GM12878 (cell line): ENCODE results near the gene APH1B. TPM values are rescaled to one million over a fixed set of nuclear protein-coding genes. Genes with fewer than 3 reads are reported as not detected.

Source experiments
- ATAC-seq: fragments of 200-7000 bp; cut with Tn5 transposase; 3 replicates; pipeline ENCODE4 v1.9.1; 2020; ENCODE audit warnings: mild to moderate bottlenecking, moderate library complexity
- BruUV-seq: library from RNA; stranded (reverse); fragments of 400-500 nt; replicated peaks from 2 replicates; lab custom pipeline; 2021; lab: Mats Ljungman, UMichigan
- CTCF ChIA-PET: fragments of 300-600 bp; sonication (Branson Sonifier 250); formaldehyde crosslinking; extraction: SDS; loops from one replicate; lab custom pipeline; 2021; ENCODE audit warnings: inconsistent platforms; lab: Yijun Ruan, JAX
- POLR2A ChIA-PET: fragments of 350-600 bp; formaldehyde crosslinking; extraction: SDS; loops from one replicate; lab custom pipeline; 2021; ENCODE audit warnings: inconsistent platforms; lab: Charles Lee
- RAD21 ChIA-PET: fragments of 300-600 bp; sonication (Branson Sonifier 250); formaldehyde crosslinking; loops from one replicate; lab custom pipeline; 2023; ENCODE audit warnings: antibody characterized with exemption; ENCODE audit not compliant: unreplicated experiment; lab: Charles Lee
- SMC1A ChIA-PET: fragments of 300-600 bp; sonication (Branson Sonifier 250); formaldehyde crosslinking; loops from one replicate; lab custom pipeline; 2023; ENCODE audit not compliant: unreplicated experiment, uncharacterized antibody; lab: Charles Lee
- DNase-seq: peaks from one replicate; pipeline ENCODE4 v3.0.0-alpha.2; 2011; ENCODE audit warnings: low read depth, low spot score
- FAIRE-seq: peaks from 3 replicates; lab custom pipeline; 2011; peaks lifted over from hg19 to GRCh38; lab: Jason Lieb, UNC
- H2AFZ ChIP-seq: 2 replicates; pipeline ENCODE4 v1.6.0; 2011; ENCODE audit warnings: low read depth, low read length, control low read depth; ENCODE audit not compliant: control insufficient read depth
- H3K27ac ChIP-seq: 2 replicates; pipeline ENCODE4 v1.5.1; 2011; ENCODE audit warnings: control low read depth; ENCODE audit not compliant: control insufficient read depth, insufficient read depth
- H3K27me3 ChIP-seq, 2 experiments: replicated peaks in 1 of 2; 2 replicates each; pipeline versions ENCODE4 v1.6.0 to v1.6.1; 2011; ENCODE audit warnings: low read length in 1 of 2; ENCODE audit not compliant: control insufficient read depth in 2 of 2, insufficient read depth in 2 of 2
- H3K36me3 ChIP-seq, 2 experiments: 2 replicates each; pipeline ENCODE4 v1.5.1; 2011; ENCODE audit warnings: low read length in 1 of 2; ENCODE audit not compliant: control insufficient read depth in 2 of 2, insufficient read depth in 2 of 2
- H3K4me1 ChIP-seq: 2 replicates; pipeline ENCODE4 v1.6.1; 2011; ENCODE audit warnings: mild to moderate bottlenecking, low read length, moderate library complexity, mixed read lengths; ENCODE audit not compliant: control insufficient read depth, insufficient read depth
- H3K4me2 ChIP-seq: 2 replicates; pipeline ENCODE4 v1.6.0; 2011; ENCODE audit warnings: control low read depth; ENCODE audit not compliant: control insufficient read depth, insufficient read depth
- H3K4me3 ChIP-seq: fragments of 200-600 bp; sonication (generic); 2 replicates; pipeline ENCODE4 v1.5.1; 2016
- H3K79me2 ChIP-seq: 2 replicates; pipeline ENCODE4 v1.6.0; 2011; ENCODE audit warnings: low read length; ENCODE audit not compliant: control insufficient read depth, insufficient read depth
- H3K9ac ChIP-seq: 2 replicates; pipeline ENCODE4 v1.8.0; 2011; ENCODE audit warnings: low read length, control low read depth, mixed read lengths; ENCODE audit not compliant: control insufficient read depth, insufficient read depth
- H3K9me3 ChIP-seq: replicated peaks from 3 replicates; pipeline ENCODE4 v1.5.1; 2011; ENCODE audit warnings: mild to moderate bottlenecking, low read length; ENCODE audit not compliant: control insufficient read depth, insufficient read depth
- H4K20me1 ChIP-seq: 2 replicates; pipeline ENCODE4 v1.6.0; 2011; ENCODE audit not compliant: control insufficient read depth, insufficient read depth
- CEBPZ ChIP-seq: fragments of 150-350 bp; IDR thresholded peaks from 2 replicates; pipeline ENCODE4 v1.6.1; 2016; ENCODE audit warnings: low read depth, low read length
- FOXK2 ChIP-seq: fragments of 450-650 bp; IDR thresholded peaks from 2 replicates; pipeline ENCODE4 v1.6.1; 2017; ENCODE audit warnings: mild to moderate bottlenecking, moderate library complexity
- FOXM1 ChIP-seq: IDR thresholded peaks from 2 replicates; pipeline ENCODE4 v1.6.1; 2012; ENCODE audit warnings: low read depth, mild to moderate bottlenecking, inconsistent platforms, low read length, moderate library complexity
- HDGF ChIP-seq: fragments of 450-650 bp; IDR thresholded peaks from 2 replicates; pipeline ENCODE4 v1.6.1; 2016; ENCODE audit warnings: antibody characterized with exemption
- NKRF ChIP-seq: fragments of 450-650 bp; conservative IDR thresholded peaks from 2 replicates; pipeline ENCODE4 v1.6.1; 2017; ENCODE audit warnings: mild to moderate bottlenecking, moderate library complexity
- RAD21 ChIP-seq: IDR thresholded peaks from 2 replicates; pipeline ENCODE4 v1.6.1; 2011; ENCODE audit warnings: mild to moderate bottlenecking, low read depth, low read length, moderate library complexity; ENCODE audit not compliant: insufficient read depth
- RAD51 ChIP-seq: fragments of 450-650 bp; IDR thresholded peaks from 2 replicates; pipeline ENCODE4 v1.6.1; 2016; ENCODE audit warnings: moderate library complexity, mild to moderate bottlenecking, inconsistent platforms
- RELA ChIP-seq: fragments of 450-650 bp; IDR thresholded peaks from 2 replicates; pipeline ENCODE4 v1.8.0; 2014; ENCODE audit warnings: borderline replicate concordance; ENCODE audit not compliant: partially characterized antibody
- RUNX3 ChIP-seq: IDR thresholded peaks from 2 replicates; pipeline ENCODE4 v1.6.1; 2012; ENCODE audit warnings: low read length, inconsistent platforms
- SRF ChIP-seq, 2 experiments: IDR thresholded peaks; 2 replicates each; pipeline ENCODE4 v1.6.1; 2011; ENCODE audit warnings: low read depth in 2 of 2, low read length in 2 of 2, mild to moderate bottlenecking in 1 of 2, moderate library complexity in 1 of 2
- ZBED1 ChIP-seq: IDR thresholded peaks from 2 replicates; pipeline ENCODE4 v1.6.1; 2016; ENCODE audit warnings: borderline replicate concordance
- ZZZ3 ChIP-seq: IDR thresholded peaks from 2 replicates; pipeline ENCODE4 v1.6.1; 2011; ENCODE audit warnings: low read depth; ENCODE audit not compliant: control insufficient read depth, insufficient read length
- WGBS: methylation state at CpG from one replicate; pipeline ENCODE4 v1.1.6; 2016; ENCODE audit warnings: low lambda C conversion rate; ENCODE audit not compliant: insufficient replicate concordance, insufficient coverage; ENCODE audit errors: missing lambda C conversion rate; 5-methylcytosine and 5-hydroxymethylcytosine counted together
- in situ Hi-C: fragments of 300-500 bp; cut with MboI; formaldehyde crosslinking; loops from 9 replicates; pipeline ENCODE4 v1.14.3; 2018; ENCODE audit warnings: mixed read lengths
- intact Hi-C: fragments of 100-400 bp; cut with micrococcal nuclease; formaldehyde crosslinking; loops from one replicate; pipeline ENCODE4 v1.14.2; 2022; ENCODE audit not compliant: unreplicated experiment
- polyA plus RNA-seq, 11 experiments: library from polyadenylated mRNA; depleted of rRNA in 4 of 11; unstranded in 6 of 11; stranded (reverse) in 5 of 11; fragments of >200 nt; fragmentation: Nextera tagmentation in 4 of 11; fragmentation: Illumina TruSeq in 1 of 11; extraction: Ambion mirVana in 4 of 11; extraction: Trizol in 1 of 11; gene quantifications; 1 replicate in 1 of 11; 2 replicates in 10 of 11; pipeline versions ENCODE4 v1.2.1 to v1.2.3, GENCODE V29; 2011 to 2016; ENCODE audit warnings: inconsistent platforms in 2 of 11, missing spikeins in 2 of 11, low read depth in 1 of 11
- total RNA-seq, 4 experiments: library from RNA; depleted of rRNA in 3 of 4; stranded (reverse); fragments of >200 nt in 3 of 4; fragmentation: Illumina TruSeq in 1 of 4; extraction: Trizol in 1 of 4; gene quantifications; 2 replicates each; pipeline versions ENCODE4 v1.2.1 to v1.2.3, GENCODE V29; 2013 to 2021
- TF ChIP-seq, protein P1 (sequence below), 3 experiments: IDR thresholded peaks in 2 of 3; conservative IDR thresholded peaks in 1 of 3; 2 replicates each; pipeline ENCODE4 v1.5.1; 2011; ENCODE audit warnings: low read depth in 3 of 3, low read length in 3 of 3, mild to moderate bottlenecking in 3 of 3, control low read depth in 2 of 3, moderate library complexity in 2 of 3, inconsistent platforms in 1 of 3, mixed read lengths in 1 of 3; ENCODE audit not compliant: control insufficient read depth in 2 of 3, insufficient read depth in 1 of 3; ENCODE audit errors: extremely low read depth in 1 of 3
- TF ChIP-seq, protein P2 (sequence below): fragments of 450-650 bp; IDR thresholded peaks from 2 replicates; pipeline ENCODE4 v1.6.1; 2017; ENCODE audit warnings: mild to moderate bottlenecking

The APH1B gene
- total and polyA plus RNA-seq, 10 of the 15 experiments (the other 5 are each of a cell fraction or from before 2014, with no cell fraction given), result 5.0 to 20.8 (median 11.1) TPM

DNA sequence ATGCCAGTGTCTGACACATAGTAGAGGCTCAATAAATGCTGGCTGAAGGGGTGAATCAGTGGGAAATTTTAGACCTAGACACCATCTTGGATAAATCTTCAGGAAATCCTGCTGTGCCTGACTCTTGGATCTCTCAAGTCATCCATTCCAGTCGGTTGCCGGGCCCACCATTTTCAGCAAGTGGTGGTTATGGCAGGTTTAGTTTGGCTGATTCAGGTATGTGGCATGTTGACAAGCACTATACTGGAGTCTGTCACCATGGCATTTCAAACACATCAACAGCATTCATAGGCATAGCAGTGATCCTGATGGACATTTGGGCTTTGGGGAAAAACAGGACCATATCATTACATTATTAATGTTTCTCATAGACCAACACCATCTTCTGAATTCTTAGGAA, 25.7 kb upstream of the APH1B start (continued):
- no peak for TF ChIP-seq CEBPZ
- TF ChIP-seq, protein P1, sequence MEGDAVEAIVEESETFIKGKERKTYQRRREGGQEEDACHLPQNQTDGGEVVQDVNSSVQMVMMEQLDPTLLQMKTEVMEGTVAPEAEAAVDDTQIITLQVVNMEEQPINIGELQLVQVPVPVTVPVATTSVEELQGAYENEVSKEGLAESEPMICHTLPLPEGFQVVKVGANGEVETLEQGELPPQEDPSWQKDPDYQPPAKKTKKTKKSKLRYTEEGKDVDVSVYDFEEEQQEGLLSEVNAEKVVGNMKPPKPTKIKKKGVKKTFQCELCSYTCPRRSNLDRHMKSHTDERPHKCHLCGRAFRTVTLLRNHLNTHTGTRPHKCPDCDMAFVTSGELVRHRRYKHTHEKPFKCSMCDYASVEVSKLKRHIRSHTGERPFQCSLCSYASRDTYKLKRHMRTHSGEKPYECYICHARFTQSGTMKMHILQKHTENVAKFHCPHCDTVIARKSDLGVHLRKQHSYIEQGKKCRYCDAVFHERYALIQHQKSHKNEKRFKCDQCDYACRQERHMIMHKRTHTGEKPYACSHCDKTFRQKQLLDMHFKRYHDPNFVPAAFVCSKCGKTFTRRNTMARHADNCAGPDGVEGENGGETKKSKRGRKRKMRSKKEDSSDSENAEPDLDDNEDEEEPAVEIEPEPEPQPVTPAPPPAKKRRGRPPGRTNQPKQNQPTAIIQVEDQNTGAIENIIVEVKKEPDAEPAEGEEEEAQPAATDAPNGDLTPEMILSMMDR (IDR thresholded peaks at IDR 0.05 in 2 of 3, conservative IDR thresholded peaks at IDR 0.05 in 1 of 3; ENCODE audit: control insufficient read depth in 2 of 3, extremely low read depth in 1 of 3, insufficient read depth in 1 of 3, low read depth in 3 of 3, low read length in 3 of 3), result no peak

DNA sequence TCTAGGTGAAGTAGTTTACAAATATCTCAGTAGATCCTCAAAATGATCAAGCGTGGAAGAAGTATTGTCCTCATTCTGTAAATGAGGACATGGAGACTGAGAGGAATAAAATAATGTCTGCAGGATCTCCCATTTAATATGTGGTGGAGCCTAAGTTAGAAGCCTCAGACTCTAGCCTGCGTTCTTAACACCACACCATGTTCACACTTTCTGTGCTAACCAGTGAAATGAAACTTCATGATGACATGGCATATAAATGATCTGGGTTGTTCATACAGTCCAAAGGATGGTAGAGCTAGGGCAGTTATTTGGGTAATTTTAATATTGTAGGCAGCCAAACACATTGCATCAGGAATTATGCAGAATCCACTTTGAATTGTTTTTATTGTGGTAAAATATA, 25.1 kb upstream of the APH1B start:
- no TSS peak for BruUV-seq
- intact Hi-C loops, result no loop called here
- TF ChIP-seq RAD51 (no peak), SRF (IDR thresholded peaks at IDR 0.05; ENCODE audit: low read depth in 2 of 2, low read length in 2 of 2) (no peak), RELA (no peak), NKRF (no peak), RAD21 (no peak), HDGF (no peak), FOXK2 (no peak), ZBED1 (no peak), ZZZ3 (no peak), FOXM1 (no peak), RUNX3 (no peak)
- TF ChIP-seq, protein P2, sequence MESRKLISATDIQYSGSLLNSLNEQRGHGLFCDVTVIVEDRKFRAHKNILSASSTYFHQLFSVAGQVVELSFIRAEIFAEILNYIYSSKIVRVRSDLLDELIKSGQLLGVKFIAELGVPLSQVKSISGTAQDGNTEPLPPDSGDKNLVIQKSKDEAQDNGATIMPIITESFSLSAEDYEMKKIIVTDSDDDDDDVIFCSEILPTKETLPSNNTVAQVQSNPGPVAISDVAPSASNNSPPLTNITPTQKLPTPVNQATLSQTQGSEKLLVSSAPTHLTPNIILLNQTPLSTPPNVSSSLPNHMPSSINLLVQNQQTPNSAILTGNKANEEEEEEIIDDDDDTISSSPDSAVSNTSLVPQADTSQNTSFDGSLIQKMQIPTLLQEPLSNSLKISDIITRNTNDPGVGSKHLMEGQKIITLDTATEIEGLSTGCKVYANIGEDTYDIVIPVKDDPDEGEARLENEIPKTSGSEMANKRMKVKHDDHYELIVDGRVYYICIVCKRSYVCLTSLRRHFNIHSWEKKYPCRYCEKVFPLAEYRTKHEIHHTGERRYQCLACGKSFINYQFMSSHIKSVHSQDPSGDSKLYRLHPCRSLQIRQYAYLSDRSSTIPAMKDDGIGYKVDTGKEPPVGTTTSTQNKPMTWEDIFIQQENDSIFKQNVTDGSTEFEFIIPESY, result no peak

More for the DNA sequence above, 25.1 kb upstream of the APH1B start:
- Histone ChIP-seq H3K36me3 (peaks cover 2 to 19% of the 10 kb centered on the region in 2 experiments), H3K27me3 (no peaks in the 10 kb centered on the region), H3K4me3 (no peak overlapping the region), H3K9me3 (no peaks in the 10 kb centered on the region), H3K79me2 (no peaks in the 10 kb centered on the region), H2AFZ (no peak overlapping the region), H3K4me2 (no peak overlapping the region), H3K4me1 (no peaks in the 10 kb centered on the region), H3K9ac (no peak overlapping the region), H4K20me1 (no peaks in the 10 kb centered on the region), H3K27ac (no peak overlapping the region)
- CTCF ChIA-PET, result interaction anchor here (1.1 kb wide), 2 partner anchors 10 to 13 kb away, joined by 3 to 5 read pairs; no protein-coding TSS in a partner anchor
- POLR2A ChIA-PET, result interaction anchor here (1.0 kb wide), 1 partner anchor 95 kb away, joined by 3 read pairs; the partner anchor contains the start of gene RPS27L
- DNase-seq (no peak), ATAC-seq (no peak), FAIRE-seq (no peak)
- in situ Hi-C loops, result no loop called here
- WGBS, result 98% methylated on average over 2 of the region's 2 CpGs
- SMC1A ChIA-PET, result interaction anchor here (0.7 to 2.9 kb wide), 4 partner anchors 9 to 68 kb away, joined by 3 to 10 read pairs (median 3); no protein-coding TSS in a partner anchor
- RAD21 ChIA-PET, result no interaction called here
